NCI-H2196 treated with DMSO at 0.1 percent for 48 hours (cell line): ENCODE results near the gene AHDC1.
"Not testable (repeated sequence)": the region's sequence is repeated elsewhere in the genome, so short reads cannot be mapped to it uniquely, and the experiment has no call there.

Experiments
- DNase-seq: peaks from one replicate; lab custom pipeline; 2025; ENCODE audit not compliant: unreplicated experiment; lab: John Stamatoyannopoulos, UW

Gene AHDC1

GRCh38 chr1:27517907-27518718, 85.8 kb downstream of the AHDC1 start:
- no peak for DNase-seq

GRCh38 chr1:27517301-27517700, 86.6 kb downstream of the AHDC1 start:
- DNase-seq: no peak

DNA sequence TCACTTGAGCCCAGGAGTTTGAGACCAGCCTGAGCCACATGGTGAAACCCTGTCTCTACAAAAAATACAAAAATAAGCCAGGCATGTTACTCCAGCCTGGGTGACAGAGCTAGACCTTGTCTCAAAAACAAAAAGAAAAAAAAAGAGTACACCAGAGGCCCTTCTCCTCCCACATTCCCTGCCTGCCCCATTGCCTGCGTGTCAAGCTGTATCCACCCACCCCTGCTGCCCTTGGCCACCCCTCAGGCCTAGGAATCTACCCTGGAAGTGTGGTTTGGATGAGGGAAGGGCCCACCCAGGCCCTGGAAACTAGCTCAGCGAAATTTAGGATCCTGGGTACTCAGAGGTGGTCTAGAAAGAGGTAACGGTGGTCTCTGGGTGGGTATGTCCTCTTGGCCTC, 88.3 kb downstream of the AHDC1 start:
- DNase-seq: no peak

- DNase-seq: no peak
Measured at GRCh38 chr1:27513958-27514357, 90.0 kb downstream of the AHDC1 start.

DNA sequence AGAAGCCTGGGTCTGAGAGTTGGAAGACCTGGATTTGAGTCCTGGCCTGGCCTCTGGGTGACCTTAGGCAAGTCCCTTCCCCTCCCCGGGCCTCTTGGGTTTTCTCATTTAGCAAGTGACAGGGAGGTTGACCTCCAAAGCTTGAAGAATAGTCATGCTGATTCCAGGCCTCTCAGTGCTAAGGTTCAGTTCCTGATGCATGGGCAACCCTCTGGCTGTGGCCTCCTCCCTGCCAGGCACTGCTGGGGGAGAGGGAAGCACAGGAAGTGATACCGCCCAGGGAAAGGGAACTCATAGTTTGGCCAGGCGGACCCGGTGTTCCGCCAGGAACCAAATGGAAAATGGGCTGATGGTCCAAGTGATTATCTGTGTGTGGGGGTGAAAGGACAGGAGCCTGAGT, 90.4 kb downstream of the AHDC1 start:
- no peak for DNase-seq

DNA sequence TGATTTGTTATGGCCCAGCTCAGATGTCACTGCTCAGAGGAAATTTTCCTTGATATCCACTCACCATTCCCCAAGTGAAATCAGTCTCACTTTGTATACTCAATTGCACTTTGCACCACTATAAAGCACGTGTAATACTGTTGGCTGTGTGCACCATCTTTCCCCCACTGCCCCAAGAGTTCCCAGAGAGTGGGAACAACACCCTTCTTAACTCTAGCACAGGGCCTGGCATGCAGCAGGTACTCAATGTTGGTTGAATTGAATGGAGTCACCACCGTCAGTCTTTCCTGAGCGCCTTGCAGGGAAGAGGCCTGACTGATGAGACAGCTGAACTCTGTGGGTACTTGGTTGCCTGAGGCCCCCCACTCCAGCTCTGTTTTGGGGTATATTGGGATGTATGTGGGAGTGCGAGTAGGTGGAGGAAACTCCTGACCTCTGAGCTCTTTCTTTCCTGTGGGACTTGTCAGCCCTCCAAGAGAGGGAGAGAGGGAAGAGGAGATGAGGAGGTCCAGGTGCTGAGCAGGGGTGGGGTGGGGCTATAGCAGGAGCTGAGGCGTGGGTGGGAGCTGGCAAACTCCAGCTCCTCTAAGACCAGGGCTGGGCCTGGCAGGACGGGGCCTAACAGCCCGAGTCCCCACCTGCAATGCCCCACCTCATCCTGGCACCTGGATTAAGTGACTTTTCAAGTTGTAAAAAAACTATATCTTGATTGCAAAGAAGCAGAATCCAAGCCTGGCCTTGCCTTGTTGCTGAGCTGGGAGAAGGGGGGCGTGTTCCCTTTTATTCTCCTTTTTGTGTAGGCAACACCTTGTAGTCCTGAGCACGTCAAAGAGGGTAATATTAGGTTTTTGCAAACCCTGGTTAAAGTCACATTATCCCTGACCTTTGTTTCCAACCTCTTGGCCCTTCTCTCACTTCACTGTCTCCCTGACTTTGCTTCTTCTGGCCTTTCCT, 94.5 kb downstream of the AHDC1 start:
- DNase-seq: no peak

DNA sequence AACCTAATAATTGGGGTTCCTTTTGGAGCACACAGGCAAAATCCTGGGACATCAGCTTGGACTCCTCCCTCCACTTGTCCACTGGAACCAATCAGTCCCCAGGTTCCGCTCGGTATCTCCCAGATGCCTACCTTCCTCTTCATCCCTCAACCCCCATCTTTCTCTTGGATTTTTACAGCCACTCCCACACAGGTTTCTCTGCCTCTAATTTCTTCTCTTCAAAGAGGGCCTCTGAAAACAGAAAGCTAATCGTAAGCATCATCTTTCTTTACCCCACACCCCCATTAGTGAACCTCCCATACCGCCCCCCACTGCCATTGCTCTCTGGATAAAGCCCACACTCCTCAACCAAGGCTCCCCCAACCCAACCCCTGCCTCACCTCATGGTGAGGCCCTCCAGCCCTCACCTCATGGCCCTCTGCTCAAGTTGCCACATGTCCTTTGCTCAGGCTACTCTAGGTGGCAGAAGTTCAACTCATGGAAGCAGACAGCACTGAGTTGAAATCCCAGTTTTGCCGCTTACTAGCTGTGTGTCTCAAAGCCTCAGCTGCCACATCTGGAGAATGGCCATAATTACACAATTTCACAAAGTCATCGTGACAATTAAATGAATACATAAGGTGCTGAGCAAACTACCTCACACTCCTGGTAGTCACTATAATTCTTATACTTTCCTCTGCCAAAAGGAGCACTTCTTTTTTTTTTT, 95.8 kb downstream of the AHDC1 start:
- DNase-seq: no peak

DNA sequence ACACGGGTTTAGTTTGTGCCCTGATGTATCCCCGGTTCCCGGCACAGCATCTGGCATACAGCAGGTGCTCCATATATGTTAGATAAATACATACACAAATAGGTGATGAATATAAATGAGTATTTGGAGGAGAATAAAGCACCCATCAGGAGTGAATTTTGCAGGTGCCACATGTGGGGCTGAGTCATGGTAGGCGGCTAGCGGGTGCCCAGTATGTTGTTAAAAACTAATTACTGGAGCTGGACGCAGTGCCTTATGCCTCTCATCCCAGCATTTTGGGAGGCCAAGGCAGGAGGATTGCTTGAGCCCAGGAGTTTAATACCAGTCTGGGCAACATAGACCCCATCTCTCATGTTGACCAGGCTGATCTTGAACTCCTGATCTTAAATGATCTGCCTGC, 97.2 kb downstream of the AHDC1 start:
- no peak for DNase-seq

DNA sequence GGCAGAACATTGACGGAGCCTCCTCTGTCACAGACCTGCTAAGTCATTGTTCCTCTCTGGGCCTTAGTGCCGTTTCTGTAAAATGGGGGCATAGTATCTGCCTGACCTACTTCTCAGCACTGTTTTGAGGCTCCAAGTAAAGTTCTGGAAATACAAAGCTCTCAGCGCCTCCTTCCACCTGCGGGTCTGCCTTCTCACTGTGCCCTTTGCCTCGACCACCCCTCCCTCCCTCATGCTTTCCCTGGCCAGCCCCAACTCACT, 98.6 kb downstream of the AHDC1 start:
- DNase-seq: no peak

GRCh38 chr1:27504588-27505419, 99.1 kb downstream of the AHDC1 start:
- no peak for DNase-seq

GRCh38 chr1:27503844-27504587, 99.9 kb downstream of the AHDC1 start:
- DNase-seq: no peak

DNA sequence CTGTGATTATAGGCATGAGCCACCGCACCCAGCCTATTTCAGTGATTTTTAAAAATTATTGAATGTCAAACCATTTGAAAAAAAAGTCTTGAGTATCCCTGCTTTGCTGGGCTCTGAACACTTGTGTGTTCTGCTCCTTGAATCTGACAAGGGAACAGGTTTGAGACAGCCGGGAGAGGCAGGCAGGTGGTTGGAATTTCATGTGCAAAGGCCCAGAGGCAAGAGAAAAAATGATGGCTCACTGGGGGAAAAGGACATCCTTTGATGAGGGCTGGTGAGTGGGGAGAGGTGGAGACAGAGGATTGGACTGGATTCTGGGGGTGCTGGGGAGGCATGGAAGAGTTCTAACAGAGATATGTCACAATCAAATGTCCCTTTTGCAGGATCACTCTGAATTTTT, 100.9 kb downstream of the AHDC1 start:
- DNase-seq: no peak

- not testable (repeated sequence) for DNase-seq
Measured at GRCh38 chr1:27501159-27501558, 102.8 kb downstream of the AHDC1 start.

- DNase-seq: no peak
Measured at GRCh38 chr1:27499142-27499541, 104.8 kb downstream of the AHDC1 start.

DNA sequence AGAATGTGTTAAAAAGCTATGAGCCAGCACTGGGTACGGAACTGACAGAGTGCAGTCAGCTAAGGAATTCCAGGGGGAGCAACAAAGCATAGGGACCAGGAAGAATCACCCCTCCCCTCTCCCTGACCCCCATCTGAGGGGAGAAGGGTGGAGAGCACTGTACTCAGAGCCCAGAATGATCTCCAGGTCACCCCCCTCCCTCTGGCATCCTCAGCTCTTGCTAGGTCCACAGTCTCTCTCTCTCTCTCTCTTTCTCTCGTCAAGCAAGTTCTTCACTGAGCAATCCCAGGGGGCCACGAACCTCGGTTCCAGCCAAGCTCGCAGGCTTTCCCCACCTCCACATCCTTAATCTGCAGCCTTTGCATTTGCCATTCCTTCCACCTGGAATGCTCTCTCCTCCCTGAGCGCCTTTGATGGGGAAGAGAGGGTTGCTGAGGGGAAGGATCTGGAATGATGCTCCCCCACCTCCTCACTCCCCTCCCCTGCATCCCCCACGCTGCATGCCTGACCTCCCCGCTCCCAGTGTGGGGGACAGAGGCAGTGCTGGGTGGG, 107.3 kb downstream of the AHDC1 start:
- no peak for DNase-seq

- no peak for DNase-seq
Measured at GRCh38 chr1:27492796-27493195, 111.1 kb downstream of the AHDC1 start.

DNA sequence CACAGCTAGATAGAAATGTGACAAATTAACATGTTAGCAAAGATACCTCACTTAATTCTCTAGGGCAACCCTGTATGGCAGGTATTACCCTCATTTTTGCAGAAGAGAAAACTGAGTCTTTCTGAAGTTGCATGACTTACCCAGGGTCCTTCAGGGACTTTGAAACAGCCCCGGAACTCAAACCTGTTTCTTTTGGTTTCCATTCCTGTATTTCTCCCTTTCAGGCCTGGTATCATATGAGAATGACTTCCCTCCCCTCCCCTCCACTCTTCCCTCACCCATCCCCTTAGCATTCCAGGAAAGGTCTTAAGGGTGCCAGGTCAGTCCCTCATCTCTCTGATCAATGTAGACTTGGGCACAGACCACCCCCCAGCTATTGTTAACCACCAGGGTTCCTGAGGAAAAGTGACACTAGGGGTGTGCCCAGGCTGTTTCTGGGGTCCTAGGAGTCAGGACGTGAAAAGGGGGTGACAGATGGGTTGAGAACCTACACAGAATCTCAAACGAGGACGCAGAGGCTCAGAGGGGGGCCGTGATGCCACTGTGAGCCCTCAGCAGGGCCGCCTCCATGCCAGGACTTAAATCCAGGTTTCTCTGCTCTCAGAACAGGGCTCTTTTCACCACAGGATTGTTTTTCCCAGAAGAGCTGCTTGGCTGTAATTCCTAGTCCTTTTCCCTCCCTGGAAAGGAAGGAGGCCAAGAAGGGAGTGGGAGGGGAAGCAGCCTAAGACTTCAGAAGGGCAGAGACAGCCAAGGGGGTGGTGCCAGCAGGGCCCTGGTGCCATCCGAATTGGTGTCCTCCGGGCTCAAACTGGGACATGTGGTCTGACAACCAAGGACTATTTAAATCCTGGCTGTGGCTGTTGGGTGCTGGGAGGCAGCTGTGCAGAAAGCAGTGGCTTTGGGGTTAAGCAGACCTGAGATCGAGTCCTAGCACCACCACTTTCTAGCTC, 111.9 kb downstream of the AHDC1 start:
- DNase-seq: no peak

- DNase-seq: peak; percentile 88
Measured at GRCh38 chr1:27489973-27490741, 113.8 kb downstream of the AHDC1 start, which contains the start of gene WASF2. Gene WASF2 (minus strand): TSS chr1:27490167. CDS start chr1:27428890, 61,277 bp downstream.
